K562 (cell line): ENCODE results near the gene FUT8.

Experiments used
- CHD2 ChIP-seq: IDR thresholded peaks from 2 replicates; pipeline ENCODE4 v1.6.1; 2011; ENCODE audit warnings: low read depth, low read length
- CHD4 ChIP-seq: fragments of 200-600 bp; sonication (generic); IDR thresholded peaks from 3 replicates; pipeline ENCODE4 v1.6.1; 2012; ENCODE audit warnings: low read depth, mild to moderate bottlenecking, mixed read lengths, low read length, inconsistent platforms; ENCODE audit not compliant: insufficient read depth, insufficient replicate concordance, poor library complexity, severe bottlenecking
- EZH2 ChIP-seq: IDR thresholded peaks from 2 replicates; pipeline ENCODE4 v1.6.1; 2012; ENCODE audit warnings: low read depth, mild to moderate bottlenecking, inconsistent platforms, low read length, borderline replicate concordance
- GATAD2B ChIP-seq: fragments of 450-650 bp; IDR thresholded peaks from 2 replicates; pipeline ENCODE4 v1.6.1; 2017; ENCODE audit warnings: mild to moderate bottlenecking, borderline replicate concordance
- NRF1 ChIP-seq, 2 experiments: fragments of 450-650 bp; IDR thresholded peaks in 1 of 2; conservative IDR thresholded peaks in 1 of 2; 2 replicates each; pipeline ENCODE4 v1.6.1; 2014; ENCODE audit warnings: mild to moderate bottlenecking in 2 of 2
- RFX5 ChIP-seq: IDR thresholded peaks from 2 replicates; pipeline ENCODE4 v1.6.1; 2011; ENCODE audit warnings: low read depth, mild to moderate bottlenecking, improper control_type of control experiment, low read length
- TFE3 ChIP-seq: fragments of 450-650 bp; formaldehyde crosslinking; IDR thresholded peaks from 2 replicates; pipeline ENCODE4 v1.4.0; 2020; ENCODE audit warnings: mild to moderate bottlenecking, mixed read lengths
- ZNF584 ChIP-seq: fragments of 200-800 bp; sonication (Bioruptor generic); IDR thresholded peaks from 2 replicates; pipeline ENCODE4 v1.6.1; 2016; ENCODE audit warnings: low read depth, mild to moderate bottlenecking, missing genetic modification characterization, missing compliant biosample characterization
- ZNF639 ChIP-seq, 2 experiments: fragments of 200-800 bp in 1 of 2; sonication (Bioruptor generic) in 1 of 2; sonication (generic) in 1 of 2; formaldehyde crosslinking in 1 of 2; IDR thresholded peaks in 1 of 2; conservative IDR thresholded peaks in 1 of 2; 2 replicates each; pipeline versions ENCODE4 v1.5.0 to v1.6.1; 2016 to 2020; ENCODE audit warnings: missing compliant biosample characterization in 1 of 2, missing genetic modification characterization in 1 of 2, missing genetic modification reagents in 1 of 2
- ZSCAN29 ChIP-seq: fragments of 450-650 bp; IDR thresholded peaks from 2 replicates; pipeline ENCODE4 v1.6.1; 2017
- TF ChIP-seq, protein P1 (sequence below), 2 experiments: fragments of 450-650 bp in 1 of 2; sonication (generic) in 1 of 2; formaldehyde crosslinking in 1 of 2; IDR thresholded peaks in 1 of 2; conservative IDR thresholded peaks in 1 of 2; 2 replicates each; pipeline versions ENCODE4 v1.6.1 to v1.8.1; 2016 to 2023; ENCODE audit warnings: mild to moderate bottlenecking in 2 of 2, moderate library complexity in 2 of 2, inconsistent platforms in 1 of 2, missing genetic modification reagents in 1 of 2
- TF ChIP-seq, protein P2 (sequence below): fragments of 250-450 bp; sonication (Bioruptor Pico); IDR thresholded peaks from 2 replicates; pipeline ENCODE4 v1.5.0; 2020; ENCODE audit warnings: mild to moderate bottlenecking, borderline replicate concordance
- TF ChIP-seq, protein P3 (sequence below): sonication (generic); formaldehyde crosslinking; IDR thresholded peaks from 2 replicates; pipeline ENCODE4 v1.8.1; 2023; ENCODE audit warnings: mild to moderate bottlenecking, missing genetic modification reagents

DNA sequence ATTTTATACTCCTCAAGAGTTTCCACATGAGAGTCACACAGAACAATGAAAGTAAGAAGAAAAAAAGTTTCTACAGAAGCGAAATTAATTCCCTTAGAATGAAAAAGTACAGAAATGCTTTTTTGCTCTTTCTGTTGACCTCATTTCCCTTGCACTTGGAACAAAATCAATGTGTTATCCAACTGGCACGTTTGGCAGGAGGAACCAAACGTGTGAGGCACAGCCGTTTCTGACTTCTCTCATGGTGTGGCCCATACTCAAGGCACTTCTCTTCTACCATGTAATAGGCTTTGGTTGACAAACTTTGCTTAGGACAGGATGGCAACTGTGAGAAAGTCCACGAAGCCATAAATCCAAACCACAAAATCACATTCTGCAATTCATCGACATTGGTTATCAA, 297.0 kb downstream of the FUT8 start:
- TF ChIP-seq, protein P1, sequence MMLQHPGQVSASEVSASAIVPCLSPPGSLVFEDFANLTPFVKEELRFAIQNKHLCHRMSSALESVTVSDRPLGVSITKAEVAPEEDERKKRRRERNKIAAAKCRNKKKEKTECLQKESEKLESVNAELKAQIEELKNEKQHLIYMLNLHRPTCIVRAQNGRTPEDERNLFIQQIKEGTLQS (IDR thresholded peaks at IDR 0.05), result no peak
- TF ChIP-seq, protein P1 (CRISPR knock-in tag; conservative IDR thresholded peaks at IDR 0.05), result no peak
- TF ChIP-seq GATAD2B (no peak), ZNF639 (CRISPR knock-in tag; conservative IDR thresholded peaks at IDR 0.05 in 1 of 2, IDR thresholded peaks at IDR 0.05 in 1 of 2) (no peak), CHD2 (no peak), NRF1 (conservative IDR thresholded peaks at IDR 0.05 in 1 of 2, IDR thresholded peaks at IDR 0.05 in 1 of 2) (no peak), CHD4 (no peak), RFX5 (no peak), ZSCAN29 (no peak), TFE3 (CRISPR knock-in tag) (no peak), EZH2 (no peak), ZNF584 (CRISPR knock-in tag) (no peak)
- TF ChIP-seq, protein P2, sequence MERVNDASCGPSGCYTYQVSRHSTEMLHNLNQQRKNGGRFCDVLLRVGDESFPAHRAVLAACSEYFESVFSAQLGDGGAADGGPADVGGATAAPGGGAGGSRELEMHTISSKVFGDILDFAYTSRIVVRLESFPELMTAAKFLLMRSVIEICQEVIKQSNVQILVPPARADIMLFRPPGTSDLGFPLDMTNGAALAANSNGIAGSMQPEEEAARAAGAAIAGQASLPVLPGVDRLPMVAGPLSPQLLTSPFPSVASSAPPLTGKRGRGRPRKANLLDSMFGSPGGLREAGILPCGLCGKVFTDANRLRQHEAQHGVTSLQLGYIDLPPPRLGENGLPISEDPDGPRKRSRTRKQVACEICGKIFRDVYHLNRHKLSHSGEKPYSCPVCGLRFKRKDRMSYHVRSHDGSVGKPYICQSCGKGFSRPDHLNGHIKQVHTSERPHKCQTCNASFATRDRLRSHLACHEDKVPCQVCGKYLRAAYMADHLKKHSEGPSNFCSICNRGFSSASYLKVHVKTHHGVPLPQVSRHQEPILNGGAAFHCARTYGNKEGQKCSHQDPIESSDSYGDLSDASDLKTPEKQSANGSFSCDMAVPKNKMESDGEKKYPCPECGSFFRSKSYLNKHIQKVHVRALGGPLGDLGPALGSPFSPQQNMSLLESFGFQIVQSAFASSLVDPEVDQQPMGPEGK (CRISPR knock-in tag), result no peak
- TF ChIP-seq, protein P3, sequence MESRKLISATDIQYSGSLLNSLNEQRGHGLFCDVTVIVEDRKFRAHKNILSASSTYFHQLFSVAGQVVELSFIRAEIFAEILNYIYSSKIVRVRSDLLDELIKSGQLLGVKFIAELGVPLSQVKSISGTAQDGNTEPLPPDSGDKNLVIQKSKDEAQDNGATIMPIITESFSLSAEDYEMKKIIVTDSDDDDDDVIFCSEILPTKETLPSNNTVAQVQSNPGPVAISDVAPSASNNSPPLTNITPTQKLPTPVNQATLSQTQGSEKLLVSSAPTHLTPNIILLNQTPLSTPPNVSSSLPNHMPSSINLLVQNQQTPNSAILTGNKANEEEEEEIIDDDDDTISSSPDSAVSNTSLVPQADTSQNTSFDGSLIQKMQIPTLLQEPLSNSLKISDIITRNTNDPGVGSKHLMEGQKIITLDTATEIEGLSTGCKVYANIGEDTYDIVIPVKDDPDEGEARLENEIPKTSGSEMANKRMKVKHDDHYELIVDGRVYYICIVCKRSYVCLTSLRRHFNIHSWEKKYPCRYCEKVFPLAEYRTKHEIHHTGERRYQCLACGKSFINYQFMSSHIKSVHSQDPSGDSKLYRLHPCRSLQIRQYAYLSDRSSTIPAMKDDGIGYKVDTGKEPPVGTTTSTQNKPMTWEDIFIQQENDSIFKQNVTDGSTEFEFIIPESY (CRISPR knock-in tag), result no peak
